ENCODE measurements around the gene EN2. TPM values are rescaled to one million over a fixed set of nuclear protein-coding genes. Genes with fewer than 3 reads are reported as not detected.

EN2 gene
- total RNA-seq, 1 experiment from 2014 or later = not detected

GRCh38 chr7:155422599-155423336, 35.2 kb upstream of the EN2 start:
- CTCF ChIA-PET = no interaction called here
- no TSS peak for BruUV-seq (replicated peaks)

DNA sequence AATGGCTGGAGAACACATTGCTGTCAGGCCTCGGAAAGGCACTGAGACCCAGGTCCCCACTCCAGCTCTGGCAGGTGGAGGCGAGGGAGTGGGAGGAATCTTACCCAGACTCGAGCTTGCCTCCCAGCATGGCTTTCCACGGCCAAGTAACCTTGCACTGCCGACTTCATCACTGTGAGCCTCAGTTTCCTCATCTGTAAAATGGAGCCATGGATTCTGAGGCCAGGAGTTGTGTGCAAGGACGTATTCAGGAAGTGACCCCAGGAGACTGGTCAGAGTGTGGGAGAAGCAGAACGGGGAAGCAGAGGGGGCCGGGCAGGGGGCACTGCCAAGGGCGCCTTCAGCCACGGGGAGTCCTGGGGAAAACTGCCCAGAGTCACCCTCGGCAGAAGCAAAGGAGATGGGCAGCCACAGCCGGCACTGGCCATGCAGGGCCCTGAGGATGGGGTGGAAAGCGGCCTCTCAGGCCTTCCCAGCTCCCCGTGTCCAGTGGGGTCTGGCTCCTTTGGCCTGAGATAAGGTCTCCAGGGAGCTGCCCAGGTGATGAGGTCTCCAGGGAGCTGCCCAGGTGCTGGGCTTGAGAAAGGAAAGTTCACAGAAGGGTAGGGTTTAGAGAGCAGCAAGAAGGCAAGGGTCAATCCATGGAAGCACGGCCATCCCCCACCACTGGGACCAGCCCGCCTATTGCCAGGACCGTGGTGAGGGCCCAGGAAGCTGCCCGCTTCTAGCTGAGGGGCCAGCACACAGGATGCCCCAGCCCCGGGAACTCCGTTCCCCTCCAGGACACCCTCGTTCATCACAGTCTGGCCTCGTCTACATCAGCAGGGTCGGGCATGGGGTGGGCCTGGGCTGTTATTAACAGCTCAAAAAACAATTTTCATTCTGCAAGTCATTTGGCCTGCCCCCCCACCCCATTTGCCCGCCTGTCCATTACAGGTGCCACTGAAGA, 34.3 kb upstream of the EN2 start:
- intact Hi-C loops (cut with micrococcal nuclease; ENCODE audit: unreplicated experiment) = no loop called here
- Histone ChIP-seq H3K9me3 (ENCODE audit: low read depth, low read length, poor library complexity, severe bottlenecking) (no peaks in the 10 kb centered on the region), H3K27me3 (replicated peaks; ENCODE audit: insufficient read depth, low read depth, low read length, poor library complexity) (peaks cover 38% of the 10 kb centered on the region), H3K4me3 (ENCODE audit: low read depth, low read length, poor library complexity, severe bottlenecking) (no peak overlapping the region), H3K36me3 (ENCODE audit: insufficient read depth, low read length, poor library complexity, severe bottlenecking) (no peaks in the 10 kb centered on the region), H3K4me1 (ENCODE audit: insufficient read depth, low read length, poor library complexity, severe bottlenecking) (no peaks in the 10 kb centered on the region), H3K27ac (ENCODE audit: low read depth, low read length, poor library complexity, severe bottlenecking) (no peak overlapping the region)
- CTCF ChIA-PET = no interaction called here
- TF ChIP-seq CTCF (conservative IDR thresholded peaks at IDR 0.05; ENCODE audit: low read depth, low read length) = no peak
- no peak for TF ChIP-seq EZH2 (IDR thresholded peaks at IDR 0.05; ENCODE audit: borderline replicate concordance, low read depth, low read length, poor library complexity, severe bottlenecking)
- DNase-seq (ENCODE audit: low spot score) = no peak
- POLR2A ChIA-PET (ENCODE audit: low non-redundant PET) = no interaction called here
- BruUV-seq (replicated peaks) = no TSS peak

More at GRCh38 chr7:155422599-155423336, 35.2 kb upstream of the EN2 start:
- Histone ChIP-seq H3K4me1 (ENCODE audit: insufficient read depth, low read length, poor library complexity, severe bottlenecking) (no peaks in the 10 kb centered on the region), H3K4me3 (ENCODE audit: low read depth, low read length, poor library complexity, severe bottlenecking) (no peak overlapping the region), H3K27ac (ENCODE audit: low read depth, low read length, poor library complexity, severe bottlenecking) (no peak overlapping the region), H3K36me3 (ENCODE audit: insufficient read depth, low read length, poor library complexity, severe bottlenecking) (no peaks in the 10 kb centered on the region), H3K27me3 (replicated peaks; ENCODE audit: insufficient read depth, low read depth, low read length, poor library complexity) (peaks cover 30% of the 10 kb centered on the region), H3K9me3 (ENCODE audit: low read depth, low read length, poor library complexity, severe bottlenecking) (no peaks in the 10 kb centered on the region)
- TF ChIP-seq CTCF (conservative IDR thresholded peaks at IDR 0.05; ENCODE audit: low read depth, low read length) (no peak), EZH2 (IDR thresholded peaks at IDR 0.05; ENCODE audit: borderline replicate concordance, low read depth, low read length, poor library complexity, severe bottlenecking) (no peak)
- intact Hi-C loops (cut with micrococcal nuclease; ENCODE audit: unreplicated experiment) = no loop called here
- no peak for DNase-seq (ENCODE audit: low spot score)
- POLR2A ChIA-PET (ENCODE audit: low non-redundant PET) = no interaction called here

- no peaks in the 10 kb centered on the region for H3K9me3 ChIP-seq (ENCODE audit: low read depth, low read length, poor library complexity, severe bottlenecking)
- no peak for TF ChIP-seq EZH2 (IDR thresholded peaks at IDR 0.05; ENCODE audit: borderline replicate concordance, low read depth, low read length, poor library complexity, severe bottlenecking)
- TF ChIP-seq CTCF (conservative IDR thresholded peaks at IDR 0.05; ENCODE audit: low read depth, low read length) = no peak
- no TSS peak for BruUV-seq (replicated peaks)
- no peaks in the 10 kb centered on the region for H3K36me3 ChIP-seq (ENCODE audit: insufficient read depth, low read length, poor library complexity, severe bottlenecking)
- peaks cover 47% of the 10 kb centered on the region for H3K27me3 ChIP-seq (replicated peaks; ENCODE audit: insufficient read depth, low read depth, low read length, poor library complexity)
- H3K4me1 ChIP-seq (ENCODE audit: insufficient read depth, low read length, poor library complexity, severe bottlenecking) = no peaks in the 10 kb centered on the region
- no peak for DNase-seq (ENCODE audit: low spot score)
- no peak overlapping the region for H3K4me3 ChIP-seq (ENCODE audit: low read depth, low read length, poor library complexity, severe bottlenecking)
- H3K27ac ChIP-seq (ENCODE audit: low read depth, low read length, poor library complexity, severe bottlenecking) = no peak overlapping the region
- ChIA-PET POLR2A (ENCODE audit: low non-redundant PET) (no interaction called here), CTCF (no interaction called here)
- intact Hi-C loops (cut with micrococcal nuclease; ENCODE audit: unreplicated experiment) = no loop called here
Measured at GRCh38 chr7:155424301-155425010, 33.5 kb upstream of the EN2 start.
